ENCODE measurements around the gene COL9A3.

Gene COL9A3

DNA sequence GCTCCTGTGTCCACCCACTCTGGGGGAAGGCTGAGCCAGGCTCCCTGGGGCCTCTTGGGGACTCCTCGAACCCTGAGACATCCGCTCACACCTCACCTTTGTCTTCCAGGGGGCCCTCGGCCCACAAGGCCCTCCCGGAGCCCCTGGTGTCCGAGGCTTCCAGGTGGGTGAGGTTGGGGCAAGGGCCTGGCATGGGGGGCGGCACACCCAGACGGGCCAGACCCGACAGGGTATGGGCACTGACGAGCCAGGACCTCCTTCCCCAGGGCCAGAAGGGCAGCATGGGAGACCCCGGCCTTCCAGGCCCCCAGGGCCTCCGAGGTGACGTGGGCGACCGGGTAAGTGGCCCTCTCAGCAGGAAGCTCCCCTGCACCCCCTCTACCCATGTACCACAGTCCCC lies 13.4 kb downstream of the COL9A3 start:
- no peak for DNase-seq (ENCODE audit: low read depth)
- TF ChIP-seq, protein P1, sequence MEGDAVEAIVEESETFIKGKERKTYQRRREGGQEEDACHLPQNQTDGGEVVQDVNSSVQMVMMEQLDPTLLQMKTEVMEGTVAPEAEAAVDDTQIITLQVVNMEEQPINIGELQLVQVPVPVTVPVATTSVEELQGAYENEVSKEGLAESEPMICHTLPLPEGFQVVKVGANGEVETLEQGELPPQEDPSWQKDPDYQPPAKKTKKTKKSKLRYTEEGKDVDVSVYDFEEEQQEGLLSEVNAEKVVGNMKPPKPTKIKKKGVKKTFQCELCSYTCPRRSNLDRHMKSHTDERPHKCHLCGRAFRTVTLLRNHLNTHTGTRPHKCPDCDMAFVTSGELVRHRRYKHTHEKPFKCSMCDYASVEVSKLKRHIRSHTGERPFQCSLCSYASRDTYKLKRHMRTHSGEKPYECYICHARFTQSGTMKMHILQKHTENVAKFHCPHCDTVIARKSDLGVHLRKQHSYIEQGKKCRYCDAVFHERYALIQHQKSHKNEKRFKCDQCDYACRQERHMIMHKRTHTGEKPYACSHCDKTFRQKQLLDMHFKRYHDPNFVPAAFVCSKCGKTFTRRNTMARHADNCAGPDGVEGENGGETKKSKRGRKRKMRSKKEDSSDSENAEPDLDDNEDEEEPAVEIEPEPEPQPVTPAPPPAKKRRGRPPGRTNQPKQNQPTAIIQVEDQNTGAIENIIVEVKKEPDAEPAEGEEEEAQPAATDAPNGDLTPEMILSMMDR (IDR thresholded peaks at IDR 0.05; ENCODE audit: insufficient read depth, low read depth, low read length, missing control alignments): no peak
- H3K4me3 ChIP-seq (ENCODE audit: low read length): no peak overlapping the region

DNA sequence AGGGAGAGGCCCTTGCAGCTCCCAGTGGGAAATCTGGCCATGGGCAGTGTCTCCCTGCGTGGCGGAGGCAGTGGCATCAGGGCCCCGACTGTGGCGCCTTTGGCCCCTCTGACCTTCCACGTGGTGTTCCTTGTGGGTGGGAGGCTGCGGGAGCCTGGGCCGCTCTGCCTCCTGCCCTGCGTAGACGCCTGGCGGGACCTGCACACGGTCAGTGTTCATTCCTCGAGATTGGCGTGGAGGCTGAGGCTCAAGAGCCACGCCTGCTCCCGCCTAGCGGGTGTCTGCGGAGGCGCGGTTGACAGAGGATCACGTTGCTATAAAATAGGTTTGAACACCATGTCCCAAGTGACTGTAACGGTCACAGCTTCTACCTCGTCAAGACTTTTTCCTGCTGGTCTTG lies 14.0 kb downstream of the COL9A3 start:
- TF ChIP-seq, protein P1 (IDR thresholded peaks at IDR 0.05; ENCODE audit: insufficient read depth, low read depth, low read length, missing control alignments): no peak
- DNase-seq (ENCODE audit: low read depth): no peak
- H3K4me3 ChIP-seq (ENCODE audit: low read length): no peak overlapping the region

GRCh38 chr20:62831361-62831788 lies 14.5 kb downstream of the COL9A3 start:
- H3K4me3 ChIP-seq (ENCODE audit: low read length): no peak overlapping the region
- DNase-seq (ENCODE audit: low read depth): no peak
- TF ChIP-seq, protein P1 (IDR thresholded peaks at IDR 0.05; ENCODE audit: insufficient read depth, low read depth, low read length, missing control alignments): no peak

DNA sequence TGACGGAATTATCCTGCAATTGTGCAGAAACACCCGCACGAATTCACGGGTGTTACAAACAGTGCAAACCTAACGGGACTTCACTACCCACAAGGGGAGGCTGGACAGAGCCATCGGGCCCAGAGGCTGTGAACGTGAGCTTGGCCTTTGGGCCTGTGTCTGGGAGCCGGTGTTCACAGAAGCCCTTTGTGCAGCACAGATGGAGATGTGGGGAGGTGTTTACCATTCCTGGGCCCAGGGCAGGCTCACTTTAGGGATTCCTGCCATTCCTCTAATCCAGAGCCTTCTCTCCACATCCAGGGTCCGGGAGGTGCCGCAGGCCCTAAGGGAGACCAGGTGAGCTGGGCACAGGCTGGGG lies 15.0 kb downstream of the COL9A3 start:
- TF ChIP-seq, protein P1 (IDR thresholded peaks at IDR 0.05; ENCODE audit: insufficient read depth, low read depth, low read length, missing control alignments): no peak
- DNase-seq (ENCODE audit: low read depth): no peak
- no peak overlapping the region for H3K4me3 ChIP-seq (ENCODE audit: low read length)

DNA sequence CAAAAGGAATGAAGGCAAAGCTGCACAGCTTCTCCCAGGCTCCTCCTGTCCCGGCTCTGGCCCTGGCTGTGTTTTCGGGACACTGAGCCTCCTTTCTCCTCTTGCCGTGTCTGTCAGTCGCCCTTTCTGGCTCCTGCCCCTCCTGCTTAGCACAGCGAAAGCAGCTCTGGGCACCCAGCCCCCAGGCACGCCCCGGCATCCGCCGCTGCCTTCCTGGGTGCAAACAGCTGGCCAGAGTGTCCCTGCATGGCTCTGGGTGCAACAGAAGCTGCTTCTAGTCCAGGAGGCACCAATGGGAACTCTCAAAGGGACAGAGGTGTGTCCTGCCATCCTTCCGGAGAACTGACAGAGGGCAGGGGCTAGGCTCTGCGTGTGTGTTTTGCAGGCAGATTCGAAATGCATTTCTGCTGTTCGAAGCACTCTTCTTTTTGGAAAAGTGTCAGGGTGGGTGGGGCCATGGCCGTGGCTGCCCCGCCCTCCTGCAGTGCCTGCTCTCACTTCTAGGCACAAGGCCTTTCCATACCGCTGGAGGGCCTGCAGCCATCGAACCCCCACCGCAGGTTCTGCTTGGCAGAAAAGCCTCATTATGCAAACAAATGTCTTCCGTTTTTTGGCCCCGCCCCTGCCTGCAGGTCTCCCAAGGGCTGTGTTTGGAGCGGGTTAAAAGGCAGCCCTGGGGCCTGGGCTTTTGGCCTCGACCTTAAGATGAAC lies 15.5 kb downstream of the COL9A3 start:
- no peak overlapping the region for H3K4me3 ChIP-seq (ENCODE audit: low read length)
- TF ChIP-seq, protein P1 (IDR thresholded peaks at IDR 0.05; ENCODE audit: insufficient read depth, low read depth, low read length, missing control alignments): no peak
- no peak for DNase-seq (ENCODE audit: low read depth)

DNA sequence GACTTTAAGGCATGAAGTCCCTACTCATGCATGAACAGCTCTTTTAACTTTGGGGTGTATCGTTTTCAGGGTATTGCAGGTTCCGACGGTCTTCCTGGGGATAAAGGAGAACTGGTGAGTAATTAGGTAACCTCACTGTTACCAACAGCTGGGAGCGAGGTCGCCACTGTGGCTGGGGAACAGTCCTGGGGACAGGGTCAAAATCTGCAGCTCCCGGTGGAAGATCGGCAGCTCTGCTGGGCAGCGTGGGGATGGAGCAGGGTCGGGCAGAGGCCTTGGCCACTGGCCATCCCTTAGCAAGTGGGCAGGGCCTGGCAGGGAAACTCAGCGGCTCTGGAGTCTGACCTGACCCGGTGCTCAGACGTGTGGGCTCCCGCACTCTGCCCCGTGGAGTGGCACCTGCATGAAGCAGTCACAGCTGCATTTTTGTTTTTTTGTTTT lies 16.1 kb downstream of the COL9A3 start:
- H3K4me3 ChIP-seq (ENCODE audit: low read length): no peak overlapping the region
- TF ChIP-seq, protein P1 (IDR thresholded peaks at IDR 0.05; ENCODE audit: insufficient read depth, low read depth, low read length, missing control alignments): no peak
- no peak for DNase-seq (ENCODE audit: low read depth)
